ACC112 (cell line): ENCODE measurements around the gene CASP8.
"Not testable (repeated sequence)": the region's sequence is repeated elsewhere in the genome, so short reads cannot be mapped to it uniquely, and the experiment has no call there.

ENCODE experiments used
- H2AFZ ChIP-seq: fragments of 200-600 bp; sonication (generic); one replicate; pipeline ENCODE4 v1.6.0; 2017; ENCODE audit warnings: antibody characterized with exemption, low read length; ENCODE audit not compliant: unreplicated experiment
- H3K27ac ChIP-seq: fragments of 200-600 bp; sonication (generic); 2 replicates; pipeline ENCODE4 v1.5.1; 2014; ENCODE audit warnings: low read depth, mild to moderate bottlenecking, antibody characterized with exemption, low read length, moderate library complexity
- H3K27me3 ChIP-seq: fragments of 200-600 bp; sonication (generic); 2 replicates; pipeline ENCODE4 v1.6.1; 2014; ENCODE audit warnings: mild to moderate bottlenecking, antibody characterized with exemption, low read length, moderate library complexity, mixed read lengths; ENCODE audit not compliant: insufficient read depth
- H3K36me3 ChIP-seq: fragments of 200-600 bp; sonication (generic); 2 replicates; pipeline ENCODE4 v1.6.1; 2016; ENCODE audit warnings: mild to moderate bottlenecking, antibody characterized with exemption, low read length, moderate library complexity, mixed read lengths; ENCODE audit not compliant: insufficient read depth
- H3K4me1 ChIP-seq: fragments of 200-600 bp; sonication (generic); one replicate; pipeline ENCODE4 v1.6.1; 2016; ENCODE audit warnings: low read length, mixed read lengths; ENCODE audit not compliant: insufficient read depth, unreplicated experiment, control insufficient read depth
- H3K4me3 ChIP-seq: fragments of 200-600 bp; sonication (generic); 2 replicates; pipeline ENCODE4 v1.5.1; 2014; ENCODE audit warnings: mild to moderate bottlenecking, low read depth, low read length
- H3K79me2 ChIP-seq: fragments of 200-600 bp; sonication (generic); one replicate; pipeline ENCODE4 v1.6.0; 2016; ENCODE audit warnings: low read length; ENCODE audit not compliant: control insufficient read depth, unreplicated experiment, insufficient read depth

The CASP8 gene

GRCh38 chr2:201273330-201273983 lies 13.1 kb downstream of the CASP8 start:
- Histone ChIP-seq H3K4me3 (no peak overlapping the region), H3K27ac (no peak overlapping the region), H3K4me1 (no peaks in the 10 kb centered on the region), H2AFZ (no peak overlapping the region), H3K36me3 (peaks cover 23% of the 10 kb centered on the region), H3K27me3 (no peaks in the 10 kb centered on the region), H3K79me2 (no peaks in the 10 kb centered on the region)

- Histone ChIP-seq H3K36me3 (peaks cover 33% of the 10 kb centered on the region), H3K27ac (no peak overlapping the region), H2AFZ (no peak overlapping the region), H3K4me1 (no peaks in the 10 kb centered on the region), H3K4me3 (no peak overlapping the region), H3K27me3 (no peaks in the 10 kb centered on the region), H3K79me2 (no peaks in the 10 kb centered on the region)
Observed at GRCh38 chr2:201275069-201275468, 14.7 kb downstream of the CASP8 start.

- no peaks in the 10 kb centered on the region for H3K79me2 ChIP-seq
- no peak overlapping the region for H3K4me3 ChIP-seq
- peaks cover 33% of the 10 kb centered on the region for H3K36me3 ChIP-seq
- no peaks in the 10 kb centered on the region for H3K4me1 ChIP-seq
- H2AFZ ChIP-seq = no peak overlapping the region
- H3K27ac ChIP-seq = no peak overlapping the region
- no peaks in the 10 kb centered on the region for H3K27me3 ChIP-seq
Observed at GRCh38 chr2:201275990-201276389, 15.7 kb downstream of the CASP8 start.

GRCh38 chr2:201276511-201276910 lies 16.2 kb downstream of the CASP8 start:
- H3K4me3 ChIP-seq = no peak overlapping the region
- no peaks in the 10 kb centered on the region for H3K4me1 ChIP-seq
- H3K27me3 ChIP-seq = no peaks in the 10 kb centered on the region
- H2AFZ ChIP-seq = no peak overlapping the region
- H3K27ac ChIP-seq = no peak overlapping the region
- H3K36me3 ChIP-seq = peaks cover 33% of the 10 kb centered on the region
- no peaks in the 10 kb centered on the region for H3K79me2 ChIP-seq

- Histone ChIP-seq H3K27ac (no peak overlapping the region), H3K4me3 (no peak overlapping the region), H3K4me1 (no peaks in the 10 kb centered on the region), H3K36me3 (peaks cover 32% of the 10 kb centered on the region), H3K27me3 (no peaks in the 10 kb centered on the region), H3K79me2 (no peaks in the 10 kb centered on the region), H2AFZ (no peak overlapping the region)
Observed at GRCh38 chr2:201279079-201279478, 18.7 kb downstream of the CASP8 start.

GRCh38 chr2:201280191-201281040 lies 20.1 kb downstream of the CASP8 start:
- peaks cover 33% of the 10 kb centered on the region for H3K36me3 ChIP-seq
- no peaks in the 10 kb centered on the region for H3K4me1 ChIP-seq
- H3K4me3 ChIP-seq = no peak overlapping the region
- H2AFZ ChIP-seq = no peak overlapping the region
- H3K27ac ChIP-seq = no peak overlapping the region
- H3K79me2 ChIP-seq = no peaks in the 10 kb centered on the region
- no peaks in the 10 kb centered on the region for H3K27me3 ChIP-seq

- peaks cover 43% of the 10 kb centered on the region for H3K36me3 ChIP-seq
- no peaks in the 10 kb centered on the region for H3K79me2 ChIP-seq
- no peaks in the 10 kb centered on the region for H3K27me3 ChIP-seq
- no peak overlapping the region for H3K27ac ChIP-seq
- H3K4me1 ChIP-seq = no peaks in the 10 kb centered on the region
- H3K4me3 ChIP-seq = no peak overlapping the region
- H2AFZ ChIP-seq = no peak overlapping the region
Observed at GRCh38 chr2:201285499-201285898, 25.2 kb downstream of the CASP8 start.

GRCh38 chr2:201290457-201291148 lies 30.3 kb downstream of the CASP8 start:
- not testable (repeated sequence) for H2AFZ ChIP-seq, H3K4me3 ChIP-seq, H3K27ac ChIP-seq, H3K27me3 ChIP-seq, H3K4me1 ChIP-seq, H3K79me2 ChIP-seq
- peaks cover 35% of the 10 kb centered on the region for H3K36me3 ChIP-seq

GRCh38 chr2:201298462-201299052 lies 38.2 kb downstream of the CASP8 start:
- Histone ChIP-seq H3K27ac (no peak overlapping the region), H3K36me3 (no peaks in the 10 kb centered on the region), H3K4me3 (no peak overlapping the region), H2AFZ (no peak overlapping the region), H3K4me1 (no peaks in the 10 kb centered on the region), H3K79me2 (no peaks in the 10 kb centered on the region), H3K27me3 (no peaks in the 10 kb centered on the region)

- not testable (repeated sequence) for H3K79me2 ChIP-seq, H2AFZ ChIP-seq, H3K27ac ChIP-seq, H3K36me3 ChIP-seq, H3K4me1 ChIP-seq, H3K27me3 ChIP-seq, H3K4me3 ChIP-seq
Observed at GRCh38 chr2:201299929-201300328, 39.6 kb downstream of the CASP8 start.
